ENCODE measurements around the gene C1orf74.

DNA sequence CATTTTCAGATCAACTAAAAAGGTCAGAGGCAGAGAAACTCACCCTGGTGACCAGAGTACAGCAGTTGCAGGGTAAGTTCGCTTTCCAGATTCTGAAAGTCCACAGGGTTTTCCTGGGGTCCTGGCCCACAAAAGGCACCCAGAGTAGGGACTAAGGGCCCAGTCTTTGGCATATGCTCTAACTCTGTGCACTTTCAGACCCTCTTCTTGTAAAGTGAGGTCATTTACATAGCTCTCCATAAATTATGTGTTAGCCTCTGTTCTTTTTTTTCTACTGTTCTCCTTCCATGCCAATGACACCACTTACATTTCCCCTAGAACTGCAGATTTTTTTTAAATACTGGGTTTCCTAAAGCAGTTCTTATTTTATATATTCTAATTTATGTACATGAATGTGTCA, 6.3 kb downstream of the C1orf74 start:
- no peak for TF ChIP-seq POLR2A (IDR thresholded peaks at IDR 0.05)
- TF ChIP-seq, protein P1, sequence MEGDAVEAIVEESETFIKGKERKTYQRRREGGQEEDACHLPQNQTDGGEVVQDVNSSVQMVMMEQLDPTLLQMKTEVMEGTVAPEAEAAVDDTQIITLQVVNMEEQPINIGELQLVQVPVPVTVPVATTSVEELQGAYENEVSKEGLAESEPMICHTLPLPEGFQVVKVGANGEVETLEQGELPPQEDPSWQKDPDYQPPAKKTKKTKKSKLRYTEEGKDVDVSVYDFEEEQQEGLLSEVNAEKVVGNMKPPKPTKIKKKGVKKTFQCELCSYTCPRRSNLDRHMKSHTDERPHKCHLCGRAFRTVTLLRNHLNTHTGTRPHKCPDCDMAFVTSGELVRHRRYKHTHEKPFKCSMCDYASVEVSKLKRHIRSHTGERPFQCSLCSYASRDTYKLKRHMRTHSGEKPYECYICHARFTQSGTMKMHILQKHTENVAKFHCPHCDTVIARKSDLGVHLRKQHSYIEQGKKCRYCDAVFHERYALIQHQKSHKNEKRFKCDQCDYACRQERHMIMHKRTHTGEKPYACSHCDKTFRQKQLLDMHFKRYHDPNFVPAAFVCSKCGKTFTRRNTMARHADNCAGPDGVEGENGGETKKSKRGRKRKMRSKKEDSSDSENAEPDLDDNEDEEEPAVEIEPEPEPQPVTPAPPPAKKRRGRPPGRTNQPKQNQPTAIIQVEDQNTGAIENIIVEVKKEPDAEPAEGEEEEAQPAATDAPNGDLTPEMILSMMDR (IDR thresholded peaks at IDR 0.05 in 4 of 5, conservative IDR thresholded peaks at IDR 0.05 in 1 of 5): no peak
